ENCODE measurements around the gene TECPR1. TPM values are rescaled to one million over a fixed set of nuclear protein-coding genes. Genes with fewer than 3 reads are reported as not detected.

The TECPR1 gene
- total and polyA plus RNA-seq, 2 of the 8 experiments (the other 6 are each of a cell fraction or from before 2014, with no cell fraction given), result 1.3 to 11.1 TPM

DNA sequence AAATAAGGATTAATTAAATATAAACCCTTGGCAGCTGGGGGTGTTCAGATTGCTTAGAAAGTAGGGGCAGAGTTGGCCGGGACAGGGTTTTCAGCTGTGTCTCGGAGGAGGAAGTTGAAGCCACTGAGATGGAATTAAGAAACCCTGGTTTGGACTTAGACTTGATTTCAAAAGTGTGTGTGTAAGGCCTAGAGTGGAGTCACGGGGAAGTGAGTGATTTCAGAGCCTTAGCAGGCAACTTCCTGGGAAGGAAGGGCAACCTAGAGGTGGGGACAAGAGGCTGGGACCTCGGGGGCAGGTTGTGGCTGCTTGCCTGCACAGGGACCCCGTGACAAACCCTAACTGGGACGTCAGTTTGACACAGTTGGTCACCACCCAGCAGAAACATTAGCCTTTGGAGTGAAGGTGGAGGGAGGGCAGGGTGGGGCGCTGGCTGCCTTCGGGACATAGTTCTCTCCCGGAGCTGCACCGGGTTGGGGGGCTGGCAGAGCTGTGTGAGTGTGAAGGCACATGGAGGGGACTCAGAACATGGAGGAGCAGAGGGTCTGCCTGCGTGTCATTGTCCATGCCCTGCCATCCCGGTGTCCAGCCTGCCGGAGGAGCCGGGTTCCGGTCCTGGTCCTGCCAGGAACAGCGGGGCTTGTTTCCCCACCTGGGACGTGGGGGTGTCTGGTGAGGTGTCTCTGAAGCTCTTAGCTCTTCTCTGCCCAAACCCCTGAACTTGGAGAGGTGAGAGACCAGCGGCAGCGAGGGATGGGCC lies 31.3 kb upstream of the TECPR1 start (continued):
- TF ChIP-seq, protein P1, sequence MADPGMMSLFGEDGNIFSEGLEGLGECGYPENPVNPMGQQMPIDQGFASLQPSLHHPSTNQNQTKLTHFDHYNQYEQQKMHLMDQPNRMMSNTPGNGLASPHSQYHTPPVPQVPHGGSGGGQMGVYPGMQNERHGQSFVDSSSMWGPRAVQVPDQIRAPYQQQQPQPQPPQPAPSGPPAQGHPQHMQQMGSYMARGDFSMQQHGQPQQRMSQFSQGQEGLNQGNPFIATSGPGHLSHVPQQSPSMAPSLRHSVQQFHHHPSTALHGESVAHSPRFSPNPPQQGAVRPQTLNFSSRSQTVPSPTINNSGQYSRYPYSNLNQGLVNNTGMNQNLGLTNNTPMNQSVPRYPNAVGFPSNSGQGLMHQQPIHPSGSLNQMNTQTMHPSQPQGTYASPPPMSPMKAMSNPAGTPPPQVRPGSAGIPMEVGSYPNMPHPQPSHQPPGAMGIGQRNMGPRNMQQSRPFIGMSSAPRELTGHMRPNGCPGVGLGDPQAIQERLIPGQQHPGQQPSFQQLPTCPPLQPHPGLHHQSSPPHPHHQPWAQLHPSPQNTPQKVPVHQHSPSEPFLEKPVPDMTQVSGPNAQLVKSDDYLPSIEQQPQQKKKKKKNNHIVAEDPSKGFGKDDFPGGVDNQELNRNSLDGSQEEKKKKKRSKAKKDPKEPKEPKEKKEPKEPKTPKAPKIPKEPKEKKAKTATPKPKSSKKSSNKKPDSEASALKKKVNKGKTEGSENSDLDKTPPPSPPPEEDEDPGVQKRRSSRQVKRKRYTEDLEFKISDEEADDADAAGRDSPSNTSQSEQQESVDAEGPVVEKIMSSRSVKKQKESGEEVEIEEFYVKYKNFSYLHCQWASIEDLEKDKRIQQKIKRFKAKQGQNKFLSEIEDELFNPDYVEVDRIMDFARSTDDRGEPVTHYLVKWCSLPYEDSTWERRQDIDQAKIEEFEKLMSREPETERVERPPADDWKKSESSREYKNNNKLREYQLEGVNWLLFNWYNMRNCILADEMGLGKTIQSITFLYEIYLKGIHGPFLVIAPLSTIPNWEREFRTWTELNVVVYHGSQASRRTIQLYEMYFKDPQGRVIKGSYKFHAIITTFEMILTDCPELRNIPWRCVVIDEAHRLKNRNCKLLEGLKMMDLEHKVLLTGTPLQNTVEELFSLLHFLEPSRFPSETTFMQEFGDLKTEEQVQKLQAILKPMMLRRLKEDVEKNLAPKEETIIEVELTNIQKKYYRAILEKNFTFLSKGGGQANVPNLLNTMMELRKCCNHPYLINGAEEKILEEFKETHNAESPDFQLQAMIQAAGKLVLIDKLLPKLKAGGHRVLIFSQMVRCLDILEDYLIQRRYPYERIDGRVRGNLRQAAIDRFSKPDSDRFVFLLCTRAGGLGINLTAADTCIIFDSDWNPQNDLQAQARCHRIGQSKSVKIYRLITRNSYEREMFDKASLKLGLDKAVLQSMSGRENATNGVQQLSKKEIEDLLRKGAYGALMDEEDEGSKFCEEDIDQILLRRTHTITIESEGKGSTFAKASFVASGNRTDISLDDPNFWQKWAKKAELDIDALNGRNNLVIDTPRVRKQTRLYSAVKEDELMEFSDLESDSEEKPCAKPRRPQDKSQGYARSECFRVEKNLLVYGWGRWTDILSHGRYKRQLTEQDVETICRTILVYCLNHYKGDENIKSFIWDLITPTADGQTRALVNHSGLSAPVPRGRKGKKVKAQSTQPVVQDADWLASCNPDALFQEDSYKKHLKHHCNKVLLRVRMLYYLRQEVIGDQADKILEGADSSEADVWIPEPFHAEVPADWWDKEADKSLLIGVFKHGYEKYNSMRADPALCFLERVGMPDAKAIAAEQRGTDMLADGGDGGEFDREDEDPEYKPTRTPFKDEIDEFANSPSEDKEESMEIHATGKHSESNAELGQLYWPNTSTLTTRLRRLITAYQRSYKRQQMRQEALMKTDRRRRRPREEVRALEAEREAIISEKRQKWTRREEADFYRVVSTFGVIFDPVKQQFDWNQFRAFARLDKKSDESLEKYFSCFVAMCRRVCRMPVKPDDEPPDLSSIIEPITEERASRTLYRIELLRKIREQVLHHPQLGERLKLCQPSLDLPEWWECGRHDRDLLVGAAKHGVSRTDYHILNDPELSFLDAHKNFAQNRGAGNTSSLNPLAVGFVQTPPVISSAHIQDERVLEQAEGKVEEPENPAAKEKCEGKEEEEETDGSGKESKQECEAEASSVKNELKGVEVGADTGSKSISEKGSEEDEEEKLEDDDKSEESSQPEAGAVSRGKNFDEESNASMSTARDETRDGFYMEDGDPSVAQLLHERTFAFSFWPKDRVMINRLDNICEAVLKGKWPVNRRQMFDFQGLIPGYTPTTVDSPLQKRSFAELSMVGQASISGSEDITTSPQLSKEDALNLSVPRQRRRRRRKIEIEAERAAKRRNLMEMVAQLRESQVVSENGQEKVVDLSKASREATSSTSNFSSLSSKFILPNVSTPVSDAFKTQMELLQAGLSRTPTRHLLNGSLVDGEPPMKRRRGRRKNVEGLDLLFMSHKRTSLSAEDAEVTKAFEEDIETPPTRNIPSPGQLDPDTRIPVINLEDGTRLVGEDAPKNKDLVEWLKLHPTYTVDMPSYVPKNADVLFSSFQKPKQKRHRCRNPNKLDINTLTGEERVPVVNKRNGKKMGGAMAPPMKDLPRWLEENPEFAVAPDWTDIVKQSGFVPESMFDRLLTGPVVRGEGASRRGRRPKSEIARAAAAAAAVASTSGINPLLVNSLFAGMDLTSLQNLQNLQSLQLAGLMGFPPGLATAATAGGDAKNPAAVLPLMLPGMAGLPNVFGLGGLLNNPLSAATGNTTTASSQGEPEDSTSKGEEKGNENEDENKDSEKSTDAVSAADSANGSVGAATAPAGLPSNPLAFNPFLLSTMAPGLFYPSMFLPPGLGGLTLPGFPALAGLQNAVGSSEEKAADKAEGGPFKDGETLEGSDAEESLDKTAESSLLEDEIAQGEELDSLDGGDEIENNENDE (IDR thresholded peaks at IDR 0.05; ENCODE audit: insufficient replicate concordance, low read length), result no peak
- TF ChIP-seq, protein P2, sequence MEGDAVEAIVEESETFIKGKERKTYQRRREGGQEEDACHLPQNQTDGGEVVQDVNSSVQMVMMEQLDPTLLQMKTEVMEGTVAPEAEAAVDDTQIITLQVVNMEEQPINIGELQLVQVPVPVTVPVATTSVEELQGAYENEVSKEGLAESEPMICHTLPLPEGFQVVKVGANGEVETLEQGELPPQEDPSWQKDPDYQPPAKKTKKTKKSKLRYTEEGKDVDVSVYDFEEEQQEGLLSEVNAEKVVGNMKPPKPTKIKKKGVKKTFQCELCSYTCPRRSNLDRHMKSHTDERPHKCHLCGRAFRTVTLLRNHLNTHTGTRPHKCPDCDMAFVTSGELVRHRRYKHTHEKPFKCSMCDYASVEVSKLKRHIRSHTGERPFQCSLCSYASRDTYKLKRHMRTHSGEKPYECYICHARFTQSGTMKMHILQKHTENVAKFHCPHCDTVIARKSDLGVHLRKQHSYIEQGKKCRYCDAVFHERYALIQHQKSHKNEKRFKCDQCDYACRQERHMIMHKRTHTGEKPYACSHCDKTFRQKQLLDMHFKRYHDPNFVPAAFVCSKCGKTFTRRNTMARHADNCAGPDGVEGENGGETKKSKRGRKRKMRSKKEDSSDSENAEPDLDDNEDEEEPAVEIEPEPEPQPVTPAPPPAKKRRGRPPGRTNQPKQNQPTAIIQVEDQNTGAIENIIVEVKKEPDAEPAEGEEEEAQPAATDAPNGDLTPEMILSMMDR (IDR thresholded peaks at IDR 0.05; ENCODE audit: control extremely low read depth in 1 of 3, insufficient read depth in 1 of 3, low read depth in 1 of 3, low read length in 3 of 3), result no peak
- TF ChIP-seq RXRA (IDR thresholded peaks at IDR 0.05; ENCODE audit: insufficient read depth, low read depth, low read length) (no peak), POLR2A (IDR thresholded peaks at IDR 0.05; ENCODE audit: control extremely low read depth in 1 of 2, low read depth in 2 of 2, low read length in 2 of 2) (no peak), KDM5A (IDR thresholded peaks at IDR 0.05; ENCODE audit: low read length) (no peak), GTF2F1 (IDR thresholded peaks at IDR 0.05; ENCODE audit: borderline replicate concordance, low read depth, low read length) (no peak), FOSL1 (IDR thresholded peaks at IDR 0.05; ENCODE audit: insufficient read depth, low read depth, low read length) (no peak)
